SH-SY5Y (cell line): ENCODE measurements around the gene PIP4K2A.

ENCODE experiments used
- GATA2 ChIP-seq: IDR thresholded peaks from 2 replicates; pipeline ENCODE4 v1.6.1; 2011; ENCODE audit warnings: mild to moderate bottlenecking, low read depth, low read length
- GATA3 ChIP-seq: IDR thresholded peaks from 2 replicates; pipeline ENCODE4 v1.6.1; 2011; ENCODE audit warnings: low read depth, mild to moderate bottlenecking, low read length, moderate library complexity

PIP4K2A gene

GRCh38 chr10:22686347-22686746 is 28.0 kb downstream of the PIP4K2A start:
- TF ChIP-seq GATA2 = no peak
- TF ChIP-seq GATA3 = no peak

- TF ChIP-seq GATA2 (no peak), GATA3 (no peak)
Observed at GRCh38 chr10:22685926-22686325, 28.5 kb downstream of the PIP4K2A start.

- no peak for TF ChIP-seq GATA3
- TF ChIP-seq GATA2 = no peak
Observed at GRCh38 chr10:22684699-22685098, 29.7 kb downstream of the PIP4K2A start.

GRCh38 chr10:22683140-22683389 is 31.3 kb downstream of the PIP4K2A start:
- TF ChIP-seq GATA3 (no peak), GATA2 (no peak)

GRCh38 chr10:22682237-22683139 is 31.9 kb downstream of the PIP4K2A start:
- TF ChIP-seq GATA2 (no peak), GATA3 (no peak)

GRCh38 chr10:22681783-22682183 is 32.6 kb downstream of the PIP4K2A start:
- no peak for TF ChIP-seq GATA3
- TF ChIP-seq GATA2 = no peak

GRCh38 chr10:22681301-22681700 is 33.1 kb downstream of the PIP4K2A start:
- TF ChIP-seq GATA2 = no peak
- TF ChIP-seq GATA3 = no peak

- no peak for TF ChIP-seq GATA2
- TF ChIP-seq GATA3 = no peak
Observed at GRCh38 chr10:22679608-22680007, 34.8 kb downstream of the PIP4K2A start.

- TF ChIP-seq GATA3 = no peak
- no peak for TF ChIP-seq GATA2
Observed at GRCh38 chr10:22677333-22677732, 37.0 kb downstream of the PIP4K2A start.

- TF ChIP-seq GATA3 = no peak
- TF ChIP-seq GATA2 = no peak
Observed at GRCh38 chr10:22676435-22676834, 37.9 kb downstream of the PIP4K2A start.

- TF ChIP-seq GATA3 (no peak), GATA2 (no peak)
Observed at GRCh38 chr10:22674573-22674930, 39.8 kb downstream of the PIP4K2A start.

GRCh38 chr10:22673785-22674572 is 40.4 kb downstream of the PIP4K2A start:
- TF ChIP-seq GATA3 (no peak), GATA2 (no peak)

GRCh38 chr10:22673091-22673392 is 41.3 kb downstream of the PIP4K2A start:
- TF ChIP-seq GATA3 (no peak), GATA2 (no peak)

GRCh38 chr10:22672319-22673090 is 41.9 kb downstream of the PIP4K2A start:
- TF ChIP-seq GATA3 (no peak), GATA2 (no peak)
